Myocyte (in vitro differentiated cells): Measurements from ENCODE around the gene COMMD7. TPM values are rescaled to one million over a fixed set of nuclear protein-coding genes. Genes with fewer than 3 reads are reported as not detected.

ENCODE experiments used
- DNase-seq: peaks from one replicate; pipeline ENCODE4 v3.0.0-alpha.2; 2012; ENCODE audit warnings: low read depth
- polyA plus RNA-seq: library from polyadenylated mRNA; unstranded; fragments of >200 nt; gene quantifications from one replicate; pipeline ENCODE4 v1.2.1, GENCODE V29; 2012; ENCODE audit warnings: missing spikeins
- total RNA-seq: library from RNA; depleted of rRNA; stranded (reverse); fragments of >200 nt; gene quantifications from 2 replicates; pipeline ENCODE4 v1.2.3, GENCODE V29; 2014

Gene COMMD7
- total RNA-seq: 28.1 and 32.5 TPM in 2 replicates
- 32.2 TPM for polyA plus RNA-seq

- peak; percentile 56 for DNase-seq
These were observed at the start of gene COMMD7 for GRCh38 chr20:32743237-32744112. TSS of gene COMMD7 (minus strand) at chr20:32743467. CDS start at chr20:32743391, 76 bp downstream.

GRCh38 chr20:32792731-32793458 lies 49.6 kb upstream of the COMMD7 start:
- DNase-seq: no peak

GRCh38 chr20:32792316-32792715 lies 49.0 kb upstream of the COMMD7 start:
- peak; percentile 95 for DNase-seq

- no peak for DNase-seq
These were observed 47.4 kb upstream of the COMMD7 start for GRCh38 chr20:32790751-32791057.

GRCh38 chr20:32789896-32790750 lies 46.9 kb upstream of the COMMD7 start:
- peak; percentile 83 for DNase-seq

- no peak for DNase-seq
These were observed 43.9 kb upstream of the COMMD7 start for GRCh38 chr20:32787168-32787567.

GRCh38 chr20:32786059-32786760 lies 42.9 kb upstream of the COMMD7 start:
- no peak for DNase-seq

GRCh38 chr20:32784369-32785080 lies 41.3 kb upstream of the COMMD7 start:
- no peak for DNase-seq

GRCh38 chr20:32780749-32781655 lies 37.7 kb upstream of the COMMD7 start:
- DNase-seq: no peak

GRCh38 chr20:32780278-32780677 lies 37.0 kb upstream of the COMMD7 start:
- no peak for DNase-seq

GRCh38 chr20:32779500-32780211 lies 36.4 kb upstream of the COMMD7 start:
- no peak for DNase-seq

GRCh38 chr20:32777177-32777956 lies 34.1 kb upstream of the COMMD7 start:
- no peak for DNase-seq

GRCh38 chr20:32775336-32775991 lies 32.2 kb upstream of the COMMD7 start:
- no peak for DNase-seq

GRCh38 chr20:32773855-32774254 lies 30.6 kb upstream of the COMMD7 start:
- no peak for DNase-seq

GRCh38 chr20:32773223-32773622 lies 30.0 kb upstream of the COMMD7 start:
- DNase-seq: no peak

GRCh38 chr20:32772046-32772445 lies 28.8 kb upstream of the COMMD7 start:
- DNase-seq: no peak
